ENCODE measurements around the gene CPEB4.

DNA sequence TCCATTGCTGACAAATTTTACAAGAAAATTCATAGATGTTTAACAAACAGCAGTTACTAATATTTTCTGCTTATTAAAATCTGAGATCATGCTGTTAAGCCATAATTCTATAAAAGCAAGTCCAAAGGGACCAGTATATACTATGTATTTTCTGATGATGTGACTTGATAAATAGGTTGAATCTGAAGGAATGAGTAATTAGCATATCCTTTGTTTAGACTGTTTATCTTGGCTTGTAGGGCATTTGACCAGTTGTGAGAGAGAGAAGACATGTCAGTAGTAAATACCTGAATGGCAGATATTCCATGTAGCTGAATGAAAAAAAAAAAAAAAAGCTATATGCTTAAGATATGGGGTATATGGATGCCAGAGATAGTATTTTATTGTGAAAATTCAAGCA is 14.6 kb downstream of the CPEB4 start:
- TF ChIP-seq CTCF (IDR thresholded peaks at IDR 0.05), result no peak
- TF ChIP-seq EZH2 (IDR thresholded peaks at IDR 0.05; ENCODE audit: borderline replicate concordance, insufficient read depth, low read depth, low read length, poor library complexity, severe bottlenecking), result no peak

Measured in B cell (primary cell).